HUES48 (cell line): Measurements from ENCODE around the gene SEBOX.

Experiments
- H3K27ac ChIP-seq: one replicate; pipeline ENCODE4 v1.7.0; 2013; ENCODE audit warnings: low read depth, low read length, inconsistent platforms
- H3K27me3 ChIP-seq: 2 replicates; pipeline ENCODE4 v1.6.1; 2013; ENCODE audit warnings: mild to moderate bottlenecking, low read length; ENCODE audit not compliant: control insufficient read depth, insufficient read depth
- H3K36me3 ChIP-seq: 2 replicates; pipeline ENCODE4 v1.6.1; 2013; ENCODE audit warnings: low read length; ENCODE audit not compliant: control insufficient read depth, insufficient read depth
- H3K4me1 ChIP-seq: 2 replicates; pipeline ENCODE4 v1.6.1; 2013; ENCODE audit warnings: mild to moderate bottlenecking, low read length; ENCODE audit not compliant: control insufficient read depth, insufficient read depth
- H3K4me3 ChIP-seq: 2 replicates; pipeline ENCODE4 v1.5.1; 2013; ENCODE audit warnings: mild to moderate bottlenecking, low read depth, low read length
- H3K9ac ChIP-seq: 2 replicates; pipeline ENCODE4 v1.6.1; 2013; ENCODE audit warnings: mild to moderate bottlenecking, low read depth, low read length, moderate library complexity
- H3K9me3 ChIP-seq: 2 replicates; pipeline ENCODE4 v1.6.1; 2013; ENCODE audit warnings: low read length; ENCODE audit not compliant: control insufficient read depth, insufficient read depth

The SEBOX gene

DNA sequence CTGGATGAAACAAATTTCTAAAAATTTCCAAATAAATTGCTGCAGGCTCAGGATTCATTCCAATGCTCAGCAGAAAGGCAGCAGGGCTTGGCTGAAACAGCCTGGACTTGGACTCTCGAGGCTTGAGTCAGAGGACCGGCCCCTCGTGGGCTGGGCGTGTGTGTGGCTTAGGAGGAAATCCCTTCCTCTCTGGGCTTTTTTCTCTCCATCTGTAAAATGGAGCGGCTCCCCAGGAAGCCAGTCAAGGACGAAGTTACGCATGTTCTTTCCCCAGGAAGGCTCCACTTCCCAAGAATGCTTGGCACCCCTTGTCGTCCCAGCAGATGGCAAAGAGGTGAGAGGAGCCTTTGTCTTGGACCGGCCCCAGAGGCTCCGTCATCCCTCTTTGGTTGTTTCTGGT, 27.5 kb upstream of the SEBOX start:
- H3K4me3 ChIP-seq: no peak overlapping the region
- H3K27me3 ChIP-seq: no peaks in the 10 kb centered on the region
- no peak overlapping the region for H3K9ac ChIP-seq
- H3K27ac ChIP-seq: no peak overlapping the region
- H3K36me3 ChIP-seq: peaks cover 3% of the 10 kb centered on the region; the same call in 1 of the 2 replicates
- no peaks in the 10 kb centered on the region for H3K4me1 ChIP-seq
- H3K9me3 ChIP-seq: no peaks in the 10 kb centered on the region

- no peaks in the 10 kb centered on the region for H3K4me1 ChIP-seq
- H3K4me3 ChIP-seq: no peak overlapping the region
- peaks cover 2% of the 10 kb centered on the region; the same call in 1 of the 2 replicates for H3K27me3 ChIP-seq
- no peak overlapping the region for H3K9ac ChIP-seq
- peaks cover 3% of the 10 kb centered on the region; the same call in 1 of the 2 replicates for H3K36me3 ChIP-seq
- H3K27ac ChIP-seq: no peak overlapping the region
- no peaks in the 10 kb centered on the region for H3K9me3 ChIP-seq
These were observed 26.4 kb upstream of the SEBOX start for GRCh38 chr17:28391401-28391800.

- Histone ChIP-seq H3K27me3 (peaks cover 6% of the 10 kb centered on the region), H3K9ac (no peak overlapping the region), H3K4me3 (no peak overlapping the region), H3K9me3 (no peaks in the 10 kb centered on the region), H3K4me1 (no peaks in the 10 kb centered on the region), H3K27ac (no peak overlapping the region), H3K36me3 (peaks cover 3% of the 10 kb centered on the region; the same call in 1 of the 2 replicates)
These were observed 26.0 kb upstream of the SEBOX start for GRCh38 chr17:28390984-28391383.

DNA sequence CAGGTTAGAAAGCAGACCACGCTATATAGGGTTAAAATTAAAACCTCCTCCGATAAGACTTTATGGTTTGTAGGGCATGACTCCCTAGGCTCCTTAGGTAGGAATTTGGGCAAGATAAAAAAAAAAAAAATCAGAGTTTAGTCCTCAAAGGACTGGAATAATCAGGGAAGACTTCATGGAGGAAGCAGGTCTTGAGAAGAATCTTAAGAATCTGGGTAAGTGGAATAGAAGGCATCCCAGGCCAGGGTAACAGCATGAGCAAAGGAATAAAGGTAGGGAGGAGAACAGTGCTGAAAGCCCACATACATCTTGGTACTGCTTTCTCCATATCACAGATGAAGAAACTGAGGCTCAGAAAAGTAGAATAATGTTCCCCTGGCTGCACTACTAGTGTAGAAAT, 25.6 kb upstream of the SEBOX start:
- Histone ChIP-seq H3K27me3 (peaks cover 10% of the 10 kb centered on the region), H3K4me1 (no peaks in the 10 kb centered on the region), H3K27ac (no peak overlapping the region), H3K36me3 (peaks cover 3% of the 10 kb centered on the region; the same call in 1 of the 2 replicates), H3K4me3 (no peak overlapping the region), H3K9me3 (no peaks in the 10 kb centered on the region), H3K9ac (no peak overlapping the region)

GRCh38 chr17:28390141-28390540, 25.1 kb upstream of the SEBOX start:
- Histone ChIP-seq H3K36me3 (peaks cover 3% of the 10 kb centered on the region; the same call in 1 of the 2 replicates), H3K27me3 (peaks cover 14% of the 10 kb centered on the region)

DNA sequence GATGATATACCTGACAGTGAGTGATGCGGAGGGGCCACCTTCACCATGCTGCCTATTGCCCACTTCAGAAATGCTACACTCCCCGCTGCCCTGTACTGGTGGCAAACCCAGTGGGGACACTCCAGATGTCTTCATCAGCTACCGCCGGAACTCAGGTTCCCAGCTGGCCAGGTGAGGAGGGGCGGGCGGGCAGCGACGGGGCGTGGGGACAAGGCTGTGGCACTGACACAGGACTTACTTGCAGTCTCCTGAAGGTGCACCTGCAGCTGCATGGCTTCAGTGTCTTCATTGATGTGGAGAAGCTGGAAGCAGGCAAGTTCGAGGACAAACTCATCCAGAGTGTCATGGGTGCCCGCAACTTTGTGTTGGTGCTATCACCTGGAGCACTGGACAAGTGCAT, 23.1 kb upstream of the SEBOX start:
- H3K4me3 ChIP-seq: no peak overlapping the region
- H3K4me1 ChIP-seq: no peaks in the 10 kb centered on the region
- no peak overlapping the region for H3K9ac ChIP-seq
- H3K36me3 ChIP-seq: peaks cover 3% of the 10 kb centered on the region; the same call in 1 of the 2 replicates
- H3K9me3 ChIP-seq: no peaks in the 10 kb centered on the region
- no peak overlapping the region for H3K27ac ChIP-seq
- H3K27me3 ChIP-seq: peaks cover 35% of the 10 kb centered on the region

More at GRCh38 chr17:28390141-28390540, 25.1 kb upstream of the SEBOX start:
- Histone ChIP-seq H3K4me3 (no peak overlapping the region), H3K27ac (no peak overlapping the region), H3K9ac (no peak overlapping the region), H3K4me1 (no peaks in the 10 kb centered on the region), H3K9me3 (no peaks in the 10 kb centered on the region)

DNA sequence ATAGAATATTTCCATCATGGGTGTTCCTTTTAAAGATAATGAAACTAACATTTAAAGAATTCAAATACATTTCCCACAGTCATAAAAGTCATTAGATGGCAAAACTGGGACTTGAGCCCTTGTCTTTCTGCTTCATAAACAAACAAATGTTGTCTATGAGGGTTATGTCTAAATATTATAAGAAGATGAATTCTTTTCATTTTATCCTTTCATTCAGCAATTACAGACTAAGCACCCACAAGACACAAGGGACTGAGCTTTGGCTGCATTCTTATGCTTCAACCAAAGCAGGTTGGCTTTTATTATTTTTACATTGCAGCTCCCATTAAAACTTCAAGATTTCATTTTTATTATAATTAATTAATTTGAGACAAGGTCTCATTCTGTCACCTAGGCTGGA, 21.4 kb upstream of the SEBOX start:
- Histone ChIP-seq H3K4me3 (no peak overlapping the region), H3K27me3 (peaks cover 52% of the 10 kb centered on the region), H3K9ac (no peak overlapping the region), H3K4me1 (no peaks in the 10 kb centered on the region), H3K9me3 (no peaks in the 10 kb centered on the region), H3K27ac (no peak overlapping the region), H3K36me3 (peaks cover 3% of the 10 kb centered on the region; the same call in 1 of the 2 replicates)

DNA sequence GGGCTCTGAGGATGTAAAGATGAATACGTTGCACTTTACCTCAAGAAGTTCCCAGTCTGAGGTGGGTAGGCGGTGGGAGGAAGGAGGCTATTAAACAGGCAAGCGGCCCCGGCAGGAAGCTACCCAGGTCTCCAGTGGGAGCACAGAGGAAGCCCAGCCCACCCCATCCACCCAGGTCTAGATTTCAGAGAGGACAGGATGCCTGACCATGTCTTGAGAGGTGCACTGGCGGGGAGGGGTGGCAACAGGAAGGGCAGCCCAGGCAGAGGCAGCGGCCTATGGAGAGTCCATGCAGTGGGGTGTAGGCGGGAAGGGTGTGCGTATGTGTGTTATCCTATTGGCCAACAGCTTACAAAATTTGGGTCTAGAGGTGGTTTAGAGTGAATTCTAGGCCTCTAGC, 20.4 kb upstream of the SEBOX start:
- no peak overlapping the region for H3K9ac ChIP-seq
- H3K4me1 ChIP-seq: no peaks in the 10 kb centered on the region
- H3K27me3 ChIP-seq: peaks cover 62% of the 10 kb centered on the region
- peak overlapping the region; percentile 66 for H3K4me3 ChIP-seq
- no peak overlapping the region for H3K27ac ChIP-seq
- no peaks in the 10 kb centered on the region for H3K9me3 ChIP-seq
- H3K36me3 ChIP-seq: peaks cover 3% of the 10 kb centered on the region; the same call in 1 of the 2 replicates

- Histone ChIP-seq H3K27ac (no peak overlapping the region), H3K27me3 (peaks cover 66% of the 10 kb centered on the region), H3K9ac (no peak overlapping the region)
These were observed 20.0 kb upstream of the SEBOX start for GRCh38 chr17:28385037-28385400.

GRCh38 chr17:28384281-28385036, 19.5 kb upstream of the SEBOX start:
- peaks cover 67% of the 10 kb centered on the region for H3K27me3 ChIP-seq
- no peaks in the 10 kb centered on the region for H3K4me1 ChIP-seq
- peak overlapping the region; percentile 66 for H3K4me3 ChIP-seq
- H3K9ac ChIP-seq: no peak overlapping the region
- H3K9me3 ChIP-seq: no peaks in the 10 kb centered on the region
- H3K36me3 ChIP-seq: peaks cover 3% of the 10 kb centered on the region; the same call in 1 of the 2 replicates
- H3K27ac ChIP-seq: no peak overlapping the region

More at GRCh38 chr17:28385037-28385400, 20.0 kb upstream of the SEBOX start:
- peaks cover 3% of the 10 kb centered on the region; the same call in 1 of the 2 replicates for H3K36me3 ChIP-seq
- H3K9me3 ChIP-seq: no peaks in the 10 kb centered on the region
- H3K4me1 ChIP-seq: no peaks in the 10 kb centered on the region
- H3K4me3 ChIP-seq: peak overlapping the region; percentile 66

- peaks cover 64% of the 10 kb centered on the region for H3K27me3 ChIP-seq
These were observed 16.3 kb upstream of the SEBOX start for GRCh38 chr17:28381141-28381825.

More at GRCh38 chr17:28381141-28381825, 16.3 kb upstream of the SEBOX start:
- no peaks in the 10 kb centered on the region for H3K9me3 ChIP-seq
- no peaks in the 10 kb centered on the region for H3K4me1 ChIP-seq
- no peaks in the 10 kb centered on the region for H3K36me3 ChIP-seq
- no peak overlapping the region for H3K27ac ChIP-seq
- H3K9ac ChIP-seq: no peak overlapping the region
- peak overlapping the region; percentile 52; the same call in 1 of the 2 replicates for H3K4me3 ChIP-seq
